ENCODE data around the gene ZNF324B.

ZNF324B gene

GRCh38 chr19:58408152-58409009 lies 43.0 kb upstream of the ZNF324B start, which contains the start of gene ZNF584 (continued):
- TF ChIP-seq ZNF585B (tag by site-specific recombination; IDR thresholded peaks at IDR 0.05) (no peak), ZNF26 (tag by site-specific recombination; IDR thresholded peaks at IDR 0.05) (no peak), KLF7 (tag by site-specific recombination; IDR thresholded peaks at IDR 0.05; ENCODE audit: borderline replicate concordance) (peak; percentile 83; the same call in 1 of the 2 replicates), ZNF704 (tag by site-specific recombination; IDR thresholded peaks at IDR 0.05) (no peak), KLF8 (tag by site-specific recombination; IDR thresholded peaks at IDR 0.05) (peak; percentile 98), ZNF777 (tag by site-specific recombination; IDR thresholded peaks at IDR 0.05; ENCODE audit: borderline replicate concordance) (peak; percentile 58), ZNF580 (tag by site-specific recombination; IDR thresholded peaks at IDR 0.05) (no peak; the same call in 1 of the 2 replicates), SCRT2 (tag by site-specific recombination; IDR thresholded peaks at IDR 0.05) (0 out of 2 replicates have a peak, but pooled peaks have one; percentile 1), ZNF626 (tag by site-specific recombination; IDR thresholded peaks at IDR 0.05) (no peak), ZNF211 (tag by site-specific recombination; IDR thresholded peaks at IDR 0.05; ENCODE audit: low read depth) (no peak), ZNF155 (tag by site-specific recombination; IDR thresholded peaks at IDR 0.05) (no peak), ZNF404 (tag by site-specific recombination; IDR thresholded peaks at IDR 0.05) (no peak), ZNF138 (tag by site-specific recombination; IDR thresholded peaks at IDR 0.05; ENCODE audit: borderline replicate concordance) (no peak), ZNF114 (tag by site-specific recombination; IDR thresholded peaks at IDR 0.05) (no peak), GLIS2 (tag by site-specific recombination; IDR thresholded peaks at IDR 0.05) (peak; percentile 58), ZNF23 (tag by site-specific recombination; IDR thresholded peaks at IDR 0.05; ENCODE audit: borderline replicate concordance) (0 out of 2 replicates have a peak, but pooled peaks have one; percentile 44), REPIN1 (tag by site-specific recombination; IDR thresholded peaks at IDR 0.05; ENCODE audit: low read depth) (no peak), ZNF221 (tag by site-specific recombination; IDR thresholded peaks at IDR 0.05; ENCODE audit: borderline replicate concordance) (no peak; the same call in 1 of the 2 replicates), KLF1 (tag by site-specific recombination; IDR thresholded peaks at IDR 0.05) (peak; percentile 90), EGR2 (tag by site-specific recombination; IDR thresholded peaks at IDR 0.05; ENCODE audit: low read depth) (peak; percentile 95), PRDM10 (tag by site-specific recombination; IDR thresholded peaks at IDR 0.05) (peak; percentile 72), ZNF132 (tag by site-specific recombination; IDR thresholded peaks at IDR 0.05; ENCODE audit: borderline replicate concordance) (no peak), ZNF148 (tag by site-specific recombination; IDR thresholded peaks at IDR 0.05; ENCODE audit: borderline replicate concordance) (0 out of 2 replicates have a peak, but pooled peaks have one; percentile 67), ZNF394 (tag by site-specific recombination; IDR thresholded peaks at IDR 0.05; ENCODE audit: borderline replicate concordance) (peak; percentile 20; the same call in 1 of the 2 replicates), ZNF121 (tag by site-specific recombination; IDR thresholded peaks at IDR 0.05) (no peak)
- TF ChIP-seq, protein P1, sequence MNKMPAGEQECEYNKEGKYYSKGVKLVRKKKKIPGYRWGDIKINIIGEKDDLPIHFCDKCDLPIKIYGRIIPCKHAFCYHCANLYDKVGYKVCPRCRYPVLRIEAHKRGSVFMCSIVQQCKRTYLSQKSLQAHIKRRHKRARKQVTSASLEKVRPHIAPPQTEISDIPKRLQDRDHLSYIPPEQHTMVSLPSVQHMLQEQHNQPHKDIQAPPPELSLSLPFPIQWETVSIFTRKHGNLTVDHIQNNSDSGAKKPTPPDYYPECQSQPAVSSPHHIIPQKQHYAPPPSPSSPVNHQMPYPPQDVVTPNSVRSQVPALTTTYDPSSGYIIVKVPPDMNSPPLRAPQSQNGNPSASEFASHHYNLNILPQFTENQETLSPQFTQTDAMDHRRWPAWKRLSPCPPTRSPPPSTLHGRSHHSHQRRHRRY (tag by site-specific recombination; IDR thresholded peaks at IDR 0.05): no peak
- TF ChIP-seq, protein P2, sequence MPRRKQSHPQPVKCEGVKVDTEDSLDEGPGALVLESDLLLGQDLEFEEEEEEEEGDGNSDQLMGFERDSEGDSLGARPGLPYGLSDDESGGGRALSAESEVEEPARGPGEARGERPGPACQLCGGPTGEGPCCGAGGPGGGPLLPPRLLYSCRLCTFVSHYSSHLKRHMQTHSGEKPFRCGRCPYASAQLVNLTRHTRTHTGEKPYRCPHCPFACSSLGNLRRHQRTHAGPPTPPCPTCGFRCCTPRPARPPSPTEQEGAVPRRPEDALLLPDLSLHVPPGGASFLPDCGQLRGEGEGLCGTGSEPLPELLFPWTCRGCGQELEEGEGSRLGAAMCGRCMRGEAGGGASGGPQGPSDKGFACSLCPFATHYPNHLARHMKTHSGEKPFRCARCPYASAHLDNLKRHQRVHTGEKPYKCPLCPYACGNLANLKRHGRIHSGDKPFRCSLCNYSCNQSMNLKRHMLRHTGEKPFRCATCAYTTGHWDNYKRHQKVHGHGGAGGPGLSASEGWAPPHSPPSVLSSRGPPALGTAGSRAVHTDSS (tag by site-specific recombination; IDR thresholded peaks at IDR 0.05): no peak

Measured in HEK293 (cell line).